Breast epithelium (tissue), 4 donors: Measurements from ENCODE around the gene SLC4A9. TPM values are rescaled to one million over a fixed set of nuclear protein-coding genes. Genes with fewer than 3 reads are reported as not detected.

Experiments used
- DNase-seq, 2 donors: peaks; one replicate each; pipeline ENCODE4 v3.0.0-alpha.2; 2019; ENCODE audit warnings: low spot score in 2 of 2
- H3K27ac ChIP-seq, 2 donors: fragments of 200-600 bp; sonication (generic) in 1 of 2; one replicate each; pipeline ENCODE4 v1.5.1; 2016 to 2019; ENCODE audit warnings: mild to moderate bottlenecking in 1 of 2
- H3K27me3 ChIP-seq, 2 donors: fragments of 200-600 bp; sonication (generic) in 1 of 2; one replicate each; pipeline versions ENCODE4 v1.5.1 to v1.6.0; 2017 to 2019; ENCODE audit warnings: control low read depth in 1 of 2, mild to moderate bottlenecking in 1 of 2
- H3K36me3 ChIP-seq: fragments of 200-600 bp; one replicate; pipeline ENCODE4 v1.5.1; 2019
- H3K4me1 ChIP-seq, 2 donors: fragments of 200-600 bp; sonication (generic); one replicate each; pipeline ENCODE4 v1.5.1; 2016 to 2019; ENCODE audit warnings: control low read depth in 1 of 2
- H3K4me3 ChIP-seq, 3 donors: fragments of 200-600 bp; sonication (generic); 1 replicate in 2 of 3; 2 replicates in 1 of 3; pipeline ENCODE4 v1.5.1; 2016 to 2019; ENCODE audit warnings: mild to moderate bottlenecking in 3 of 3, moderate library complexity in 2 of 3
- H3K9me3 ChIP-seq, 2 donors: fragments of 200-600 bp; sonication (generic) in 1 of 2; one replicate each; pipeline ENCODE4 v1.5.1; 2016 to 2019; ENCODE audit warnings: control low read depth in 1 of 2
- CTCF ChIP-seq, 3 donors: fragments of 450-650 bp; IDR thresholded peaks; one replicate each; pipeline ENCODE4 v1.5.1; 2016 to 2017; ENCODE audit warnings: antibody characterized with exemption in 3 of 3, mild to moderate bottlenecking in 3 of 3, moderate library complexity in 3 of 3
- POLR2A ChIP-seq: fragments of 450-650 bp; IDR thresholded peaks from one replicate; pipeline ENCODE4 v1.6.1; 2016; ENCODE audit warnings: antibody characterized with exemption, mild to moderate bottlenecking, moderate library complexity
- POLR2AphosphoS5 ChIP-seq, 3 donors: sonication (generic); formaldehyde crosslinking; IDR thresholded peaks; one replicate each; pipeline ENCODE4 v1.6.1; 2017; ENCODE audit warnings: antibody characterized with exemption in 3 of 3
- intact Hi-C: fragments of 100-400 bp; cut with DNase I; formaldehyde crosslinking; loops from one replicate; pipeline ENCODE4 v1.15.1; 2023; ENCODE audit warnings: low total_unique reads
- total RNA-seq, 3 donors: library from RNA; depleted of rRNA; stranded (reverse); fragments of >200 nt; gene quantifications; one replicate each; pipeline ENCODE4 v1.1.0, GENCODE V29; 2016

SLC4A9 gene
- total RNA-seq, 3 donors from 2014 or later: not detected

- Histone ChIP-seq H3K4me3 (peak overlapping the region; percentile 93 to 99 (median 97)), H3K4me1 (no peaks in the 10 kb centered on the region), H3K27me3 (no peaks in the 10 kb centered on the region), H3K9me3 (no peaks in the 10 kb centered on the region), H3K27ac (peak overlapping the region; percentile 97 to 98), H3K36me3 (no peaks in the 10 kb centered on the region)
- intact Hi-C loops: no loop called here
- DNase-seq: peak in 1 of 2 donors; percentile 40
- TF ChIP-seq POLR2AphosphoS5 (IDR thresholded peaks at IDR 0.05): no peak
- no peak for TF ChIP-seq POLR2A
- TF ChIP-seq CTCF (IDR thresholded peaks at IDR 0.05): no peak
Measured at GRCh38 chr5:140402258-140403074, 42.5 kb downstream of the SLC4A9 start.

- DNase-seq: no peak
- intact Hi-C loops: no loop called here
- Histone ChIP-seq H3K27me3 (no peaks in the 10 kb centered on the region), H3K9me3 (no peaks in the 10 kb centered on the region), H3K27ac (no peak overlapping the region), H3K4me3 (peak overlapping the region; percentile 93 to 99 (median 97)), H3K36me3 (no peaks in the 10 kb centered on the region), H3K4me1 (no peaks in the 10 kb centered on the region)
- TF ChIP-seq POLR2AphosphoS5 (IDR thresholded peaks at IDR 0.05) (no peak), CTCF (IDR thresholded peaks at IDR 0.05) (no peak), POLR2A (no peak)
Measured at GRCh38 chr5:140403613-140404012, 43.6 kb downstream of the SLC4A9 start.

- H3K4me3 ChIP-seq: no peak overlapping the region
- intact Hi-C loops: no loop called here
- TF ChIP-seq CTCF (IDR thresholded peaks at IDR 0.05): no peak
- no peak for TF ChIP-seq POLR2AphosphoS5 (IDR thresholded peaks at IDR 0.05)
- TF ChIP-seq POLR2A: no peak
- H3K9me3 ChIP-seq: no peaks in the 10 kb centered on the region
- H3K27ac ChIP-seq: peak overlapping the region; percentile 30 to 48
- H3K36me3 ChIP-seq: no peaks in the 10 kb centered on the region
- DNase-seq: no peak
- H3K4me1 ChIP-seq: peaks cover 0 to 3% of the 10 kb centered on the region in 2 donors
- no peaks in the 10 kb centered on the region for H3K27me3 ChIP-seq
Measured at GRCh38 chr5:140408750-140409241, 48.8 kb downstream of the SLC4A9 start.

GRCh38 chr5:140413230-140413629, 53.2 kb downstream of the SLC4A9 start:
- Histone ChIP-seq H3K27me3 (no peaks in the 10 kb centered on the region), H3K4me3 (no peak overlapping the region), H3K27ac (no peak overlapping the region), H3K36me3 (no peaks in the 10 kb centered on the region), H3K9me3 (no peaks in the 10 kb centered on the region), H3K4me1 (peaks cover 0 to 3% of the 10 kb centered on the region in 2 donors)
- no peak for DNase-seq
- TF ChIP-seq POLR2A (no peak), POLR2AphosphoS5 (IDR thresholded peaks at IDR 0.05) (no peak), CTCF (IDR thresholded peaks at IDR 0.05) (no peak)
- intact Hi-C loops: no loop called here

- Histone ChIP-seq H3K4me3 (no peak overlapping the region), H3K4me1 (peaks cover 0 to 4% of the 10 kb centered on the region in 2 donors), H3K9me3 (no peaks in the 10 kb centered on the region), H3K27ac (no peak overlapping the region), H3K27me3 (no peaks in the 10 kb centered on the region), H3K36me3 (no peaks in the 10 kb centered on the region)
- intact Hi-C loops: no loop called here
- TF ChIP-seq POLR2AphosphoS5 (IDR thresholded peaks at IDR 0.05) (no peak), CTCF (IDR thresholded peaks at IDR 0.05) (no peak), POLR2A (no peak)
- no peak for DNase-seq
Measured at GRCh38 chr5:140417235-140417634, 57.2 kb downstream of the SLC4A9 start.
